H1 (cell line): ENCODE results near the gene SYNGR4. TPM values are rescaled to one million over a fixed set of nuclear protein-coding genes. Genes with fewer than 3 reads are reported as not detected.

ENCODE experiments used
- ASH2L ChIP-seq: fragments of 200-600, 300-600 bp; sonication (generic); IDR thresholded peaks from one replicate; pipeline ENCODE4 v1.7.1; 2017; ENCODE audit warnings: low read length
- CBX5 ChIP-seq: fragments of 300-800, 300-1000 bp; sonication (generic); IDR thresholded peaks from 2 replicates; pipeline ENCODE4 v1.7.1; 2016; ENCODE audit warnings: antibody characterized with exemption, low read length, low read depth
- CHD7 ChIP-seq: fragments of 300-600 bp; sonication (generic); IDR thresholded peaks from 2 replicates; pipeline ENCODE4 v1.7.1; 2012; ENCODE audit warnings: low read length, moderate library complexity, mild to moderate bottlenecking, inconsistent platforms; ENCODE audit not compliant: insufficient replicate concordance
- CTCF ChIP-seq, 3 experiments: IDR thresholded peaks; 1 replicate in 2 of 3; 2 replicates in 1 of 3; pipeline versions ENCODE4 v1.5.1 to v1.6.1; 2011; ENCODE audit warnings: low read length in 3 of 3, mild to moderate bottlenecking in 3 of 3, inconsistent platforms in 2 of 3, low read depth in 1 of 3, moderate library complexity in 1 of 3; ENCODE audit not compliant: insufficient read depth in 1 of 3; ENCODE audit errors: control extremely low read depth in 1 of 3
- JUND ChIP-seq: IDR thresholded peaks from 2 replicates; pipeline ENCODE4 v1.6.1; 2011; ENCODE audit warnings: mild to moderate bottlenecking, improper control_type of control experiment, low read length
- KDM1A ChIP-seq: fragments of 200-600, 300-600 bp; sonication (generic); IDR thresholded peaks from 2 replicates; pipeline ENCODE4 v1.7.1; 2016; ENCODE audit warnings: mild to moderate bottlenecking, low read length, borderline replicate concordance
- PHF8 ChIP-seq: fragments of 200-600 bp; sonication (generic); conservative IDR thresholded peaks from 2 replicates; pipeline ENCODE4 v1.7.1; 2012; ENCODE audit warnings: low read depth, mild to moderate bottlenecking, inconsistent platforms, low read length, moderate library complexity
- RFX5 ChIP-seq: IDR thresholded peaks from 2 replicates; pipeline ENCODE4 v1.6.1; 2011; ENCODE audit warnings: low read depth, low read length, improper control_type of control experiment, borderline replicate concordance
- RNF2 ChIP-seq: fragments of 200-900, 300-1000 bp; sonication (generic); IDR thresholded peaks from 2 replicates; pipeline ENCODE4 v1.7.1; 2016; ENCODE audit warnings: borderline replicate concordance, low read depth, mild to moderate bottlenecking, antibody characterized with exemption, low read length; ENCODE audit not compliant: poor library complexity, severe bottlenecking; ENCODE audit errors: missing control alignments
- polyA plus RNA-seq, 7 experiments: library from polyadenylated mRNA; depleted of rRNA in 3 of 7; stranded (reverse) in 5 of 7; unstranded in 2 of 7; fragments of >200 nt in 5 of 7; fragments of 200-250 nt in 2 of 7; gene quantifications; 1 replicate in 5 of 7; 2 replicates in 1 of 7; 4 replicates in 1 of 7; pipeline versions ENCODE4 v1.2.1 to v1.2.3, GENCODE V29; 2011 to 2013; ENCODE audit warnings: missing spikeins in 2 of 7, mixed read lengths in 2 of 7
- total RNA-seq: library from RNA; stranded (reverse); fragmentation: NEBNext Ultra II Directional; extraction: Animal tissue kit (Norgen Biotek cat#: 25700); gene quantifications from 2 replicates; pipeline ENCODE4 v1.2.1, GENCODE V29; 2021

The SYNGR4 gene
- total and polyA plus RNA-seq, 2 of the 8 experiments (the other 6 are each of a cell fraction or from before 2014, with no cell fraction given) = 0.41 TPM; not detected in 1

DNA sequence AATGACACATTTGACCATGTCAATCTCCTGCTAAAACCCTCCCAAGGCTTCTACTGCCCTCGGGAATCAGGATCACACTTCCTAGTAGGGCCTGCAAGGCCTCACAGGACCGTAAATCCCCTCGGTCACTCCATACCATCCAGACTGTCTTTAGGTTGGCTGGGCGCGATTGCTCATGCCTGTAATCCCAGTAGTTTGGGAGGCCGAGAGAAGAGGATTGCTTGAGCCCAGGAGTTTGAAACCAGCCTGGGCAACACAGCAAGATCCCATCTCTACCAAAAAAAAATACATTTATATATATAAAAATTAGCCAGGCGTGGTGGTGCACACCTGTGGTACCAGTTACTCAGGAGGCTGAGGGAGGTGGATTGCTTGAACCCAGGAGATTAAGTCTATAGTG lies 15.4 kb upstream of the SYNGR4 start (continued):
- TF ChIP-seq CHD7 = no peak
- no peak for TF ChIP-seq ASH2L
- no peak for TF ChIP-seq CTCF (IDR thresholded peaks at IDR 0.05; ENCODE audit: control extremely low read depth in 1 of 3, insufficient read depth in 1 of 3, low read depth in 1 of 3, low read length in 3 of 3)
- no peak for TF ChIP-seq KDM1A
- no peak for TF ChIP-seq PHF8
- no peak for TF ChIP-seq JUND
- no peak for TF ChIP-seq RNF2
- no peak for TF ChIP-seq RFX5
- TF ChIP-seq CBX5 = no peak
